HG03439 (cell line): Measurements from ENCODE around the gene FOXN4.

ENCODE experiments used
- ATAC-seq: cut with Tn5 transposase; IDR thresholded peaks from one replicate; pipeline ENCODE4 v1.9.1; 2021; ENCODE audit warnings: mild to moderate bottlenecking, moderate library complexity; ENCODE audit not compliant: unreplicated experiment

Gene FOXN4

GRCh38 chr12:109261939-109262338 is 47.1 kb downstream of the FOXN4 start:
- ATAC-seq, result no peak

GRCh38 chr12:109261087-109261486 is 48.0 kb downstream of the FOXN4 start:
- ATAC-seq, result no peak

DNA sequence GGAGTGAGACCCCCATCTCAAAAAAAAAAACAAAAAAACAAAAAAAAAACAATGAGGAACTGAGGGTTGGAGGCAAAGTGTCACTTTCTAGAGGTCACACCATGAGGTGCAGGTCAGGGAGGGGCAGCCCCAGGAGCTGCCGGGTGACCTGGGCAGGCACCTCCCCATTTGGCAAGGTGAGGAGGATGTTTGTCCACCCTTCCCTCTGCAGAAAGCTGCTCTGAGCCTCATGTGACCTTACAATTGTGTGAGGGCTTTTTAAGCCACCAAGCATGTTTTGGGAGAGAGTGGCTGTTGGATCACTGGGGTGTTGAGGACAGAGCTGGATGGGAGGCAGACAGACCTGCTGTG is 49.6 kb downstream of the FOXN4 start:
- no peak for ATAC-seq

DNA sequence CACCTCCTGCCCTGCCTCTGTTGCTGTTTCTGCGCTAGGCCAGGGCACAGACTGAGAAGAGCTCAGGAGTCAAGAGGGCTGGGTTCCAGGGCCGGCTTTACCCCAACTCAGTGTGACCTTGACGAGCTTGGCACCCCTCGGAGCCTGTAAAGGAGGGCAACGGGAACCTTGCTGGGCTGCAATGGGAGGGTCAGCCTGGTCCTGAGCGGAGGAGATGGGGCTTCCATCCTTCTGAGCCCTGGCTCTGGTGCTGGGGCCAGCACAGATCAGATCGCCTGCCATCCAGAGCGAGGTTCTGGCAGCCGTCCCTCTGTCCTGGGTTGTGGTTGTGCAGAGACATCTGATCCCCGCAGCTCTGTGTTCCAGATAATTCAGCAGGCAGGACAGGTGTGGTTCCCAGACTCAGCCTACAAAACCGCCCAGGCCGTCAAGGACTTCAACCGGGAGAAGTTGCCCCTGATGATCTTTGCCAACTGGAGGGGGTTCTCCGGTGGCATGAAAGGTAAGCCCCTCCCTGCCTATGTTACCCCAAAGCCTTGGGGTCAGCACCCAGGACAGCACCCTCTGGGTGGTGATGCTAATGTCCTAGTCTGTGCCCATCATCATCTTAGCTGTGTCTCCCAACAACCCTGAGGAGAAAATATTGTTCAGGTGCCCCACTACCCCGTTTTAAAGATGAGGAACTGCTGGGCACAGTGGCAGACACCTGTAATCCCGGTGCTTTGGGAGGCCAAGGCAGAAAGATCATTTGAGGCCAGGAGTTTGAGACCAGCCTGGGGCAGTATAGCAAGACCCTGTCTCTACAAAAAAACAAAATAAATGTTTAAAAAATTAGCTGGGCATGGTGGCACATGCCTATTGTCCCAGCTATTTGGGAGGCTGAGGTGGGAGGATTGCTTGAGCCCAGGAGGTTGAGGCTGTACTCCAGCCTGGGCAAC is 50.2 kb downstream of the FOXN4 start:
- ATAC-seq, result no peak

GRCh38 chr12:109258201-109258600 is 50.9 kb downstream of the FOXN4 start:
- no peak for ATAC-seq

GRCh38 chr12:109256011-109256410 is 53.1 kb downstream of the FOXN4 start:
- no peak for ATAC-seq

GRCh38 chr12:109255377-109255776 is 53.7 kb downstream of the FOXN4 start:
- ATAC-seq, result no peak

GRCh38 chr12:109253913-109254544 is 55.1 kb downstream of the FOXN4 start:
- no peak for ATAC-seq

DNA sequence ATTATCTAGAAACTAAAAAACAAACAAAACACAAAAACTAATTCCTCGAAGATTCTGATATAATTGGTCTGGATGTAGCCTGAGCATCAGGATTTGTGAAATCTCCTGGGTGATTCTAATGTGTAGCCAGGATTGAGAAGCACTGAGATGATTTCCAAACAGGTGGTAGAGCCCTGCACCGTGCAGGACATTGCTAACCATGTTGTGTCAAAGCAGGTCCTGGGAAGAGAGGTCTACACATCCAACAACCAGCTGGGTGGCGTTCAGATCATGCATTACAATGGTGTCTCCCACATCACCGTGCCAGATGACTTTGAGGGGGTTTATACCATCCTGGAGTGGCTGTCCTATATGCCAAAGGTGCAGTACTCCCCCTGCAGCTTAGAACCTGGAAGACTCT is 56.3 kb downstream of the FOXN4 start:
- no peak for ATAC-seq

GRCh38 chr12:109250523-109250922 is 58.6 kb downstream of the FOXN4 start:
- ATAC-seq, result no peak

DNA sequence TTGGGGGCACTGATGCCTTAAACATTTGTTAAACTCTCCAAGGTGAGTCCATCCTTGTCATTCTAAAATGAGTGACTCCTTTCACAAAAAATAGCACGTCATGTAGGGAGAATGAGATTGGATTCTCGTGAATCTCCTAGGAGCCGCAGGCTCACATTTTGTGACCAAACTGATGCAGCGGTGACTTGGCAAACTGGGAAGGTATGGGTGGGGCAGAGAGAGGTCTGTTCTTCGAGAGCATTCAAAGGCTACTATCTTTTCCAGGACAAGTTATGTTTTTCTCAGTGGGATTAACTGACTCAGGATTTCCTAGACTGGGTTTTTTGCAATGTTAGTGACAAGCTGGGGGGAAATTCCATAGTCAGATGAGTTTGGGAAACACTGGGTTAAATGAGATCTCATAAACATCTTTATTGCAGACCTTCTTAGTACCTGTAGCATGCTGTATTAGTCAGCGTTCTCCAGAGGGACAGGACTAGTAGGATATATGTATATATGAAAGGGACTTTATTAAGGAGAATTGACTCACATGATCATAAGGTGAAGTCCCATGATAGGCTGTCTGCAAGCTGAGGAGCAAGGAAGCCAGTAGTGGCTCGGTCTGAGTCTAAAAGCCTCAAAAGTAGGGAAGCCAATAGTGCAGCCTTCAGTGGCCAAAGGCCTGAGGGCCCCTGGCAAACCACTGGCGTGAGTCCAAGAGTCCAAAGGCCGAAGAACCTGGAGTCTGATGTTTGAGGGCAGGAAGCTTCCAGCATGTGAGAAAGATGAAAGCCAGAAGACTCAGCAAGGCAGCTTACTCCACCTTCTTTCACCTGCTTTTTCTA is 61.0 kb downstream of the FOXN4 start:
- no peak for ATAC-seq

GRCh38 chr12:109246221-109246620 is 62.9 kb downstream of the FOXN4 start:
- ATAC-seq, result no peak

DNA sequence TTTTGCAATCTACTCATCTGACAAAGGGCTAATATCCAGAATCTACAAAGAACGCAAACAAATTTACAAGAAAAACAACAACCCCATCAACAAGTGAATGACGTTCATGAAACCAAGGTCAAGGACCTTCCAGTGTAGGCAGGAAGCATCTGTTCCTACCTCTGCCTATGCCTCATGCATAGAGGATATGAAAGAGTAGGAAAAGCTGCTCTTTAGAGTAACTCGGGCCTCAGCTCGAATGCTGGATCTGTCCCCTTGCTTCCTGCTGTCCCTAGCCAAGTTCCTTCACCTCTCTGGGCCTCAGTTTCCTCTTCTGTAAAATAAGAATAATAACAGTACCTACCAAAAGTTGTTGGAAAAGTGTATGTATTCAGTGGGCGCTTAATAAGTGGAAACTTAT is 65.0 kb downstream of the FOXN4 start:
- ATAC-seq, result no peak

DNA sequence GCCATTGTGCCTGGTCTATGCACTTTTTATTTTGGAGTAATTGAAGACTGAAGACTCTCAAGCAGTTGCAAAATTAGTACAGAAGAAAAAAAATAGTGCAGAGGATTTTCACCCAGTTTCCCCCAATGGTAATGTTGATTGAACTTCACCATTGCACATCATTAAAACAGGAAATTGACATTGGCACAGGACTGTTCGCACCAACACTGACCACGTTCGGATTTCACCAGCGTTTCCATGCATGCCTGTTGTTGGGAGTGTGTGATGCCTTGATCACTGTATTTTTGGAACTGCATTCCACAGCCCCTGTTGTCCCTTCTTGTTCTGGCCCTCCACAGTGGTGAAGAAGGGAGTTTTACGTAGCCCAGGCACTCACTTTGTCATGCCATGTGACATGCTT is 67.1 kb downstream of the FOXN4 start:
- ATAC-seq, result no peak

GRCh38 chr12:109240365-109240764 is 68.7 kb downstream of the FOXN4 start:
- ATAC-seq, result no peak

DNA sequence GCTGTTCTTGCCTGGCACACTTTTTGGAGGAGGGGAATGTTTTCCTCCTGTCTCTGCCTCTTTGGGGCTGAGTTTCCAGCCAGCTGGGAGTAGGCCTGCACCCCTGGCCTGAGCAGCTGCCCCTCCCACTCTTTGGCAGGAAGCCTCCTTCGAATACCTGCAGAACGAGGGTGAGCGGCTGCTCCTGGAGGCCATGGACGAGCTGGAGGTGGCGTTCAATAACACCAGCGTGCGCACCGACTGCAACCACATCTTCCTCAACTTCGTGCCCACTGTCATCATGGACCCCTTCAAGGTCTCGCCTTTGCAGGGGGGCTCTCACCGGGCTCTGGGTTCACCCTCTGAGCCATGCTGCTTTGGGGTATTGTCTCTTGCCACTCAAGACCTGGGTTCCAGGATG is 69.4 kb downstream of the FOXN4 start:
- ATAC-seq, result no peak

DNA sequence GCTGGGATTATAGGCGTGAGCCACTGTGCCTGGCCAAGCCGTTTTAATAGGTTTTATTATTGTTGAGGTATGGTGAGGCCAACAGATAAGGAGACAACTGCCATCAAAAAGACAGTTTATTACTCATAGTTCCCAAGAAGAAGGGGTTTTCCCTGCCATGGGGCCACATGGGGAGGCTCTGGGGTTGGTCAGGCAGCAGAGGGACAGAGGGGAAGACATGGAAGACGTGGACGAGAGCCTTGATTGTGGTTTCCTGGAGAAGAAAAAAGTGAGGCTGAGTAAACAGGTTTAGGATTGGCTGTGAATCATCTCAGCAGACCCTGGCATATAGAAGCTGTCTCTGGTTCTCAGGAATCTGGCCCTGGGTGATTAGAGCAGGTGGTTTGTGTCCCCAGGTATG is 69.9 kb downstream of the FOXN4 start:
- ATAC-seq, result no peak

- no peak for ATAC-seq
These were observed 72.8 kb downstream of the FOXN4 start for GRCh38 chr12:109236257-109236656.

DNA sequence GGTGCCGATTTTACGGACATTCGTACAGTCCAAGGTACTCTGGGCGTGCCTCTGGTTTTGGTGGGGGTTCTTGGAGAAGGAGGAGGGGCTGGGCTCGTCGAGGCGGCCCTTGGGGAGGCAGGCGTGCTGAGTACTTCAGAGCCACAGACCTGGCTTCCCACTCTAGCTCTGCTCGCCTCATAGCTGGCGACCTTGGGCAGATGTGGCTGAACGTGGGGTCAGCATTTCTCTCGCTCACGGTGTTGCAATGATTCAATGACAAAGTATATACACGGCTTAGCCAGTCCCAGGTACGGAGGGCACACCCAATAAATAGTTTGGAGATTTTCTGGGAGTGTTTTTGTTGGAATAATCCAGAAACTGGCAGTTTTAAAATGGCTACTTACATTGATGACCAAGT is 75.1 kb downstream of the FOXN4 start:
- no peak for ATAC-seq

GRCh38 chr12:109232731-109233130 is 76.4 kb downstream of the FOXN4 start:
- ATAC-seq, result no peak

DNA sequence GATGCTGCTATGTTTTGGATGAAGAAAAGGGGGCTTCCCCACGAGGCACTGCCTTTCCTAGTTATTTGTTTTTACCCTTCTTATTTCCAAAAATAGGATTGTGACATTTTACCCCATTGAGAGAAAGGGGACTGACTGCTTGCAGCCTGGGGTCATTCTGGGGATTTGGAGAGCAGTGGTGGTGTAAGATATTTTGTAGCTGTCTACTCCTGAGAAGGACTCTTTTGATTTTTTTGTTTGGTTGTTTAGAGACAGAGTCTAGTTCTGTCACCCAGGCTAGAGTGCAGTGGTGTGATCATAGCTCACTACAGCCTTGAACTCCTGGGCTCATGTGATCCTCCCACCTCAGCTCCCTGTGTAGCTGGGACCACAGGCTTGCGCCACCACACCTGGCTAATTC is 78.9 kb downstream of the FOXN4 start:
- ATAC-seq, result no peak

- ATAC-seq, result no peak
These were observed 80.4 kb downstream of the FOXN4 start for GRCh38 chr12:109228664-109229063.
